Measurements from ENCODE around the gene ADIPOQ.

GRCh38 chr3:186857743-186858142, 15.2 kb downstream of the ADIPOQ start:
- no peak for TF ChIP-seq RFX5 (IDR thresholded peaks at IDR 0.05; ENCODE audit: low read depth, low read length)
- TF ChIP-seq CTCF (conservative IDR thresholded peaks at IDR 0.05; ENCODE audit: low read depth, low read length), result no peak
- no peak for TF ChIP-seq BHLHE40 (IDR thresholded peaks at IDR 0.05; ENCODE audit: low read depth, low read length)
- TF ChIP-seq RAD21 (IDR thresholded peaks at IDR 0.05; ENCODE audit: low read length), result no peak
- TF ChIP-seq POLR2A (IDR thresholded peaks at IDR 0.05; ENCODE audit: low read depth, low read length), result no peak
- no peak for TF ChIP-seq FOS (IDR thresholded peaks at IDR 0.05; ENCODE audit: low read depth, low read length)
- TF ChIP-seq ELK1 (IDR thresholded peaks at IDR 0.05; ENCODE audit: borderline replicate concordance, low read depth, low read length), result no peak
- TF ChIP-seq MXI1 (IDR thresholded peaks at IDR 0.05; ENCODE audit: borderline replicate concordance, low read depth, low read length), result no peak
- no peak for TF ChIP-seq NFE2L2 (IDR thresholded peaks at IDR 0.05; ENCODE audit: low read depth, low read length)
- no peak for TF ChIP-seq SMC3 (IDR thresholded peaks at IDR 0.05; ENCODE audit: low read depth, low read length)
- no peak for TF ChIP-seq USF2 (IDR thresholded peaks at IDR 0.05; ENCODE audit: low read depth, low read length)
